Naive thymus-derived CD4-positive, alpha-beta T cell (primary cell): ENCODE measurements around the gene DENND1A. TPM values are rescaled to one million over a fixed set of nuclear protein-coding genes. Genes with fewer than 3 reads are reported as not detected.

Source experiments
- ATAC-seq: fragments of 150-1000 bp; cut with Tn5 transposase; 2 replicates; pipeline ENCODE4 v1.10.0; 2021; ENCODE audit warnings: mild to moderate bottlenecking, moderate library complexity
- CTCF ChIA-PET: fragments of 350-600 bp; sonication (Branson Sonifier 250); formaldehyde crosslinking; loops from one replicate; lab custom pipeline; 2021; ENCODE audit warnings: antibody characterized with exemption; lab: Charles Lee
- POLR2A ChIA-PET: fragments of 350-600 bp; sonication (Branson Sonifier 250); formaldehyde crosslinking; loops from one replicate; lab custom pipeline; 2021; ENCODE audit warnings: antibody characterized with exemption, inconsistent platforms; lab: Charles Lee
- DNase-seq, 9 donors: peaks; one replicate each; pipeline versions ENCODE4 v3.0.0 to v3.0.0-alpha.2; 2020 to 2022; ENCODE audit warnings: mixed read lengths in 1 of 9
- H3K27ac ChIP-seq: one replicate; pipeline ENCODE4 v1.7.0; 2013; ENCODE audit warnings: mild to moderate bottlenecking, low read depth, low read length, moderate library complexity
- H3K27me3 ChIP-seq, 2 donors: one replicate each; pipeline ENCODE4 v1.7.0; 2013; ENCODE audit warnings: low read length in 2 of 2, mild to moderate bottlenecking in 2 of 2, moderate library complexity in 2 of 2; ENCODE audit not compliant: control insufficient read depth in 2 of 2, insufficient read depth in 2 of 2
- H3K36me3 ChIP-seq, 3 experiments: 1 replicate in 2 of 3; 2 replicates in 1 of 3; pipeline ENCODE4 v1.7.0; 2013; ENCODE audit warnings: low read length in 3 of 3, mild to moderate bottlenecking in 3 of 3, moderate library complexity in 1 of 3; ENCODE audit not compliant: insufficient read depth in 3 of 3, control insufficient read depth in 2 of 3
- H3K4me1 ChIP-seq, 2 donors: one replicate each; pipeline ENCODE4 v1.7.0; 2013; ENCODE audit warnings: low read length in 2 of 2, mild to moderate bottlenecking in 2 of 2, moderate library complexity in 1 of 2; ENCODE audit not compliant: control insufficient read depth in 2 of 2, insufficient read depth in 2 of 2
- H3K4me3 ChIP-seq: 2 replicates; pipeline ENCODE4 v1.7.0; 2013; ENCODE audit warnings: mild to moderate bottlenecking, low read length
- H3K9me3 ChIP-seq, 3 experiments: 1 replicate in 2 of 3; 2 replicates in 1 of 3; pipeline ENCODE4 v1.7.0; 2013; ENCODE audit warnings: low read length in 3 of 3; ENCODE audit not compliant: control insufficient read depth in 2 of 3
- H3K27ac Mint-ChIP-seq, 9 donors: one replicate each; pipeline ENCODE4 v1.8.0; 2020 to 2022; ENCODE audit warnings: mixed read lengths in 9 of 9, mild to moderate bottlenecking in 8 of 9, moderate library complexity in 5 of 9, inconsistent platforms in 2 of 9
- H3K27me3 Mint-ChIP-seq, 5 donors: one replicate each; pipeline ENCODE4 v1.8.0; 2021 to 2022; ENCODE audit warnings: mixed read lengths in 5 of 5, mild to moderate bottlenecking in 1 of 5
- H3K36me3 Mint-ChIP-seq, 5 donors: one replicate each; pipeline ENCODE4 v1.8.0; 2020 to 2022; ENCODE audit warnings: mixed read lengths in 5 of 5, mild to moderate bottlenecking in 3 of 5, inconsistent platforms in 1 of 5
- H3K4me1 Mint-ChIP-seq, 7 donors: one replicate each; pipeline ENCODE4 v1.8.0; 2020 to 2022; ENCODE audit warnings: mixed read lengths in 7 of 7, mild to moderate bottlenecking in 3 of 7, inconsistent platforms in 1 of 7
- H3K4me3 Mint-ChIP-seq, 10 donors: one replicate each; pipeline ENCODE4 v1.8.0; 2020 to 2022; ENCODE audit warnings: mild to moderate bottlenecking in 10 of 10, mixed read lengths in 10 of 10, moderate library complexity in 6 of 10, inconsistent platforms in 2 of 10
- H3K9me3 Mint-ChIP-seq, 11 donors: one replicate each; pipeline ENCODE4 v1.8.0; 2020 to 2022; ENCODE audit warnings: mixed read lengths in 11 of 11, mild to moderate bottlenecking in 4 of 11, inconsistent platforms in 1 of 11, moderate library complexity in 1 of 11
- intact Hi-C, 2 donors: fragments of 100-400 bp; cut with micrococcal nuclease; formaldehyde crosslinking; loops; one replicate each; pipeline ENCODE4 v1.15.1; 2023
- polyA plus RNA-seq, 2 donors: library from polyadenylated mRNA; unstranded; fragments of 300-500 nt; fragmentation: Illumina TruSeq; gene quantifications; one replicate each; pipeline ENCODE4 v1.2.3, GENCODE V29; 2021
- total RNA-seq, 6 experiments: library from RNA in 5 of 6; stranded (reverse) in 5 of 6; gene quantifications; 1 replicate in 5 of 6; 2 replicates in 1 of 6; pipeline ENCODE4 v1.2.3 and lab custom pipeline; 2021 to 2026

Gene DENND1A
- total and polyA plus RNA-seq, 7 experiments from 2014 or later, result 4.6 to 41.1 (median 16.5) TPM

DNA sequence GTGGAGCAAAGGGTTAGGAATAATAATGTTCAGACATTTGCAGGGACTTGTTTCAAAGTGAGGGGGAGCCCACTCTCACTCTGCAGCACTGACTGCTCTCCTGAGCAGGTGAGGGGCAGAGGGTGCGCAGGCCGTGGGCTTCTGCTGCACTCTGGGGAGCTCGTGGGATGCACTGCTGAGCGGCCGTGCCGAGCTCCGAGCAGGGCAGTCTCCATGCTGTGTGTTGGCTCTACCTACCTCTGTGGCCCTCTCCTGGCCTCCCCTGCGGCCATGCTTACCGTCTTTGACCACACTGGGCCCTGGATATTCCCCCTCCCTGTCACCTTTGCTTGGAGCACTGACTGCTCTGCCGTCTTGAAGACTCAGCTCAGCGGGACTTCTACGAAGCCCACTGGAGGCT lies 540.2 kb downstream of the DENND1A start:
- H3K36me3 Mint-ChIP-seq, result peaks cover 0 to 18% (median 4%) of the 10 kb centered on the region in 5 donors
- ATAC-seq (no peak), DNase-seq (no peak)
- H3K27ac ChIP-seq, result no peak overlapping the region
- H3K27ac Mint-ChIP-seq, result peak overlapping the region in 1 of 9 donors; percentile 18
- no peaks in the 10 kb centered on the region for H3K4me1 ChIP-seq
- H3K27me3 Mint-ChIP-seq, result no peaks in the 10 kb centered on the region
- H3K4me1 Mint-ChIP-seq, result peaks cover 0 to 5% (median 0%) of the 10 kb centered on the region in 7 donors
- peaks cover 0 to 1% (median 0%) of the 10 kb centered on the region in 11 donors for H3K9me3 Mint-ChIP-seq
- H3K4me3 Mint-ChIP-seq, result no peak overlapping the region
- ChIA-PET POLR2A (no interaction called here), CTCF (no interaction called here)
- intact Hi-C loops, result no loop called here
- no peaks in the 10 kb centered on the region for H3K9me3 ChIP-seq
- H3K4me3 ChIP-seq, result no peak overlapping the region
- H3K27me3 ChIP-seq, result no peaks in the 10 kb centered on the region
- no peaks in the 10 kb centered on the region for H3K36me3 ChIP-seq

DNA sequence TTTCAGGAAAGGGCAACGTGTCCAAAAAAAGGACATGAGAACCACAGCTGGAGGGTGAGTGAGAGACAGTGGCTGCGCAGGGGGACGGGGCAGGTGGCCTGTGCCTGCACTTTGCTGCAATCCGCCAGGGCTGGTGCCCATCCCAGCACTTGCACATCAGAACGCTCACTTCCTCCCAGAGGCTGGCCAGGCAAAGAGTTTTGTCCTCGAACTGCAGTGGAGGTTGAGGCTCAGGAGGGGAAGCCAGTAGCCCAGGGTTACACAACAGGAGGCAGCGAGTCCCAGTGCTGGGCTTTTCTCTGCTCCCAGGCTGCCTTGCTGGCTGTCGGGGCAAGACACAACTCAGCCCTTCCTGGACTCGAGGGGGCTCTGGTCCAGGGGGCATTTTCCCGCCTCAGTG lies 540.9 kb downstream of the DENND1A start:
- DNase-seq, result no peak
- Histone ChIP-seq H3K27ac (no peak overlapping the region), H3K27me3 (no peaks in the 10 kb centered on the region), H3K36me3 (no peaks in the 10 kb centered on the region), H3K4me1 (no peaks in the 10 kb centered on the region), H3K4me3 (no peak overlapping the region), H3K9me3 (no peaks in the 10 kb centered on the region)
- Mint-ChIP-seq H3K27me3 (no peaks in the 10 kb centered on the region), H3K27ac (no peak overlapping the region), H3K9me3 (peaks cover 0 to 1% (median 0%) of the 10 kb centered on the region in 11 donors), H3K4me1 (peaks cover 0 to 5% (median 0%) of the 10 kb centered on the region in 7 donors), H3K4me3 (no peak overlapping the region), H3K36me3 (peaks cover 0 to 18% (median 4%) of the 10 kb centered on the region in 5 donors)
- ATAC-seq, result peak; percentile 37
- ChIA-PET POLR2A (no interaction called here), CTCF (no interaction called here)
- intact Hi-C loops, result no loop called here

DNA sequence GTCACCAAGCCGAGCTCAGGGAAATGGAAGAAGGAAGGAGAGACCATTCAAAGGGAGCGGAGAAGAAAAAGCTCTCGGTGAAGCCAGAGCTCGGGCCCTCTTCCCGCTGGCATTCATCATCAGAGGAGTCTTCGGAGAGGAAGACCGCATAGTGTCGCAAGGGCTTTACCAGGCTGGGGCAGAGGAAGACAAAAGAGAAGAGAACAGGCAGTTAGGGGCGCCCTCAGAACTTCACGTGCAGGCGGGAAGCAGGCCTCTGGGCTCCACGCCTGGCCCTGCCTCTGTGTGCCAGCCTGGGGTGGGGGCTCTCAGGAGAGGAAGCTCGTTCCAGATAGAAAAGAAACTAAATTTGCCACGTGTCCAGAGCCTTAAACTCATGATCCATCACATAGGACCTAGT lies 542.2 kb downstream of the DENND1A start:
- no peak overlapping the region for H3K27ac Mint-ChIP-seq
- Histone ChIP-seq H3K9me3 (no peaks in the 10 kb centered on the region), H3K27ac (no peak overlapping the region), H3K36me3 (no peaks in the 10 kb centered on the region), H3K4me1 (no peaks in the 10 kb centered on the region), H3K27me3 (no peaks in the 10 kb centered on the region), H3K4me3 (no peak overlapping the region)
- H3K4me1 Mint-ChIP-seq, result peaks cover 0 to 5% (median 0%) of the 10 kb centered on the region in 7 donors
- ATAC-seq, result no peak
- no peak overlapping the region for H3K4me3 Mint-ChIP-seq
- H3K36me3 Mint-ChIP-seq, result peaks cover 0 to 10% (median 0%) of the 10 kb centered on the region in 5 donors
- no peaks in the 10 kb centered on the region for H3K27me3 Mint-ChIP-seq
- no peak for DNase-seq
- intact Hi-C loops, result no loop called here
- ChIA-PET CTCF (no interaction called here), POLR2A (no interaction called here)
- no peaks in the 10 kb centered on the region for H3K9me3 Mint-ChIP-seq

DNA sequence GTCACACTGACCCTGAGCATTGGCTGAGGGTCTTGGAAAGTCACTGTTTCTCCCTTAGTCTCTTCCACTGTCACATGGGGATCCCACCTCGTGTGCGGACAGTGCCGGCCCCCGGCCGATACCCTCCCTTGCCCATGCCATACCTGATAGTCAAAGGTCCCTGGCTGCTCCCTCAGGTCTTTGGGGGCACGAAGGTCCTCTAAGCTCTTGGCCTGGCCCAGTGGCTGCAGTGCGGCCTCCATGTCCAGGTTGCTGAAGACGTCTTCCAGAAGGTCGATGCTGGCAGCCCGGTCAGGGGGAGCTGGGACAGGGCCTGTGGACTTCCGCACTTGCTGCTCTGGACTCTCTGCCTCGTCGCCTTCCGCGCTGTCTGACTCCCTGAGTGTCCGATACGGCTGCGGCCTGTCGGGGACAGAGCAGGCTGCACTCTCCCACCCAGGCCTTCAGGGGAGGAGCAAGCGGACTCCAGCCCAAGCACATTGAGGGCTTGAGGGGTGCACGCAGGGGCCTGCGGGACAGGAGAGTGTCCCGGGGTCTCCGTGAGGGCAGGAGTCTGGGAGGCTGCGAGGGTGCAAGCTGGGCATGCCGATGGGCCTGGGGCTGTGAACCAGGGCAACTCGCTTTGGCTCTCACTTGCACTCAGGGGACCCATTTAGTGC lies 546.3 kb downstream of the DENND1A start:
- H3K36me3 ChIP-seq, result peaks cover 0 to 4% (median 0%) of the 10 kb centered on the region in 3 experiments
- Mint-ChIP-seq H3K4me3 (no peak overlapping the region), H3K27ac (no peak overlapping the region), H3K36me3 (no peaks in the 10 kb centered on the region), H3K4me1 (peaks cover 0 to 4% (median 0%) of the 10 kb centered on the region in 7 donors), H3K27me3 (no peaks in the 10 kb centered on the region), H3K9me3 (no peaks in the 10 kb centered on the region)
- ATAC-seq (no peak), DNase-seq (no peak)
- no peak overlapping the region for H3K27ac ChIP-seq
- CTCF ChIA-PET, result no interaction called here
- H3K4me3 ChIP-seq, result no peak overlapping the region
- H3K27me3 ChIP-seq, result no peaks in the 10 kb centered on the region
- H3K4me1 ChIP-seq, result no peaks in the 10 kb centered on the region
- H3K9me3 ChIP-seq, result no peaks in the 10 kb centered on the region
- POLR2A ChIA-PET, result no interaction called here
- intact Hi-C loops, result no loop called here

DNA sequence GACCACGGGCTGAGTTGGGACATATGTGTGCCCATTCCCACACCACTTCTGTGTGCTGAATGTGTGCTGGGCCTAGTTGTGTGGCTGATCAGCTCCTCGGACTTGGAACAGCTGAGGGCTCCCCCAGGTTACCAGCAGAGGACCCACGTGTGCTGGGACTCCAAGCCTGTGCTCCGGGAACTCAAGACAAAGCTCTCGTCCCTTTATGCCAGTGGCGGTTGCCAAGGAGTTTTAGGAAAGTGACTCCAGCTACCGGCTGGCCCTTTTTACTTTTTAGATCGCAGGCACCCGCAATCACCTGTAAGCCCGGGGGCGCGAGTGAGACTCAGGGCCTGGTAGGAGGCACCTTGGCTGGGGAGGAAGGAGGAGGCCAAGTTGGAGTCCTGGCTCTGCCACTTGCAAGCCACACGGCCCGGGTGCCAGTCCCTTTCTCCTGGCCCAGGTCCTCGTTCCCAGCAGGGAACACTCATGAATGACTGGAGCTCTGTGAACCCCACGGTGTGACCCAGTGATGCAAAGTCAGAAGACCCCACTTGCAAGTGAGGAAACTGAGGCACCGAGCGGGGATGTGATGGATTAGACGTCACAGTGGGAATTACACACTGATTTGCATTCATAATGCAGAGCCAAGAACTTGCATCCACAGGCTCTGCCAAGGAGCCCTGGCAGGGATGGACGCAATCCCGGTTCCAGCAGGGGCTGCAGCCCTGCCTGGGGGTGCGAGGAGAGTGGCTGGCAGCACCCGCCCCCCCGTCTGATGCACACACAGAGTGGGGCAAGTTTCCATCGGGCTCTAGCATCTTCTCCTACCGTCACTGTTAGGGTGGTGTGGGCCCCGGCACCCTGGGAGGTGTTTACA lies 547.0 kb downstream of the DENND1A start:
- Mint-ChIP-seq H3K27me3 (no peaks in the 10 kb centered on the region), H3K36me3 (no peaks in the 10 kb centered on the region), H3K9me3 (no peaks in the 10 kb centered on the region), H3K27ac (no peak overlapping the region), H3K4me1 (peaks cover 0 to 4% (median 0%) of the 10 kb centered on the region in 7 donors), H3K4me3 (no peak overlapping the region)
- ChIA-PET CTCF (interaction anchor here (0.7 kb wide), 1 partner anchor 353 kb away, joined by 3 read pairs; no protein-coding TSS in a partner anchor), POLR2A (interaction anchor here (0.6 kb wide), 1 partner anchor 201 kb away, joined by 3 read pairs; no protein-coding TSS in a partner anchor)
- Histone ChIP-seq H3K36me3 (peaks cover 0 to 4% (median 0%) of the 10 kb centered on the region in 3 experiments), H3K27me3 (no peaks in the 10 kb centered on the region), H3K4me1 (no peaks in the 10 kb centered on the region), H3K27ac (no peak overlapping the region), H3K9me3 (no peaks in the 10 kb centered on the region), H3K4me3 (no peak overlapping the region)
- DNase-seq (no peak), ATAC-seq (no peak)
- intact Hi-C loops, result no loop called here

DNA sequence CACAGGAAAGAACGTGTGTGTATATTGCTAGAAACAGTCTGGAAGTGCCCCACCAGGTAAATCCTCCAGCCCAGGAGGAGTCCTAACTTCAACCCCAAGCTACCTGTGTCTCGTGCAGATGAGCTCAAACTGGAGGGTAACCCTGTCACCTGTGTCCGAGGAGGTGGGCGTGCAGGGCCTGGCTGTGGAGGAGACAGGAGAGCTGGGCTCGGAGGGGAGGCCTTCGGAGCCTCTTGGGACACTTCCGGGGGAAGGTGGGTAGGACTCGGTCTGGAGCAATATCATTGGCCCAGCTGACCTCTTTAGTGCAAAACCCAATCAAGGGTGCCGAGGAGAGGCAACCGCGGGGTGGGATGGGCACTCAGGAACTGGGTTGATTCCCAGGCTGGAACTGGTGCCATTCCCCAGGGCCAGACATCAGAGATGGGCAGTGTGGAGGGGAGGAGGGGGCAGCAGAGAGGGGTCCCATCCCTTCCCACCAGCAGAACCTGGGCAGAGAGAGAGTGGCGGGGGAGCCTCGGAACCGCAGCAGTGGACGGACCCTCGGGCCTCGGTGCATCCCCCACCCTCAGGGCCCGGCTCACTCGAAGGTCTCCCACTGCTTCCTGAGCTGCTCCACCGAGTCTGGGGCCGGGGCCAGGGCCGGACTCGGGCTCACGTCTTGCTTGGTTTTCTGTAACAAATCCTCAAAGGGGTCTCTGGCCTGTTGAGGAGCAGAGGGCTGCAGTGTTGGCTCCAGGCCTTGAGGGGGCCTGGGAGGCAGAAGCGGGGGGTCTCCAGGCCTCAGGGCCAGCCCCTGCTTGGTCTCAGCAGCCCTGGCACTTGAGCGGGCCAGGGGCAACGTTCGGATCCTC lies 548.8 kb downstream of the DENND1A start:
- Mint-ChIP-seq H3K27ac (no peak overlapping the region), H3K36me3 (no peaks in the 10 kb centered on the region), H3K27me3 (peaks cover 0 to 4% (median 0%) of the 10 kb centered on the region in 5 donors), H3K4me3 (no peak overlapping the region), H3K4me1 (peaks cover 0 to 5% (median 3%) of the 10 kb centered on the region in 7 donors), H3K9me3 (no peaks in the 10 kb centered on the region)
- CTCF ChIA-PET, result no interaction called here
- POLR2A ChIA-PET, result no interaction called here
- no peak overlapping the region for H3K27ac ChIP-seq
- no peak for DNase-seq
- peaks cover 0 to 4% (median 0%) of the 10 kb centered on the region in 3 experiments for H3K36me3 ChIP-seq
- no peaks in the 10 kb centered on the region for H3K4me1 ChIP-seq
- H3K27me3 ChIP-seq, result no peaks in the 10 kb centered on the region
- no peak for ATAC-seq
- no peak overlapping the region for H3K4me3 ChIP-seq
- intact Hi-C loops, result no loop called here
- H3K9me3 ChIP-seq, result no peaks in the 10 kb centered on the region
